KBM-7 (cell line): Measurements from ENCODE around the gene FBXL17.

ENCODE experiments used
- DNase-seq: peaks from one replicate; pipeline ENCODE4 v3.0.0-alpha.2; 2015
- in situ Hi-C: fragments of 300-500 bp; cut with MboI; formaldehyde crosslinking; loops from 2 replicates; pipeline ENCODE4 v1.14.3; 2020; ENCODE audit warnings: low sequenced_read_pairs, low pct_unique_long_range_greater_than_20kb, mixed read lengths

The FBXL17 gene

DNA sequence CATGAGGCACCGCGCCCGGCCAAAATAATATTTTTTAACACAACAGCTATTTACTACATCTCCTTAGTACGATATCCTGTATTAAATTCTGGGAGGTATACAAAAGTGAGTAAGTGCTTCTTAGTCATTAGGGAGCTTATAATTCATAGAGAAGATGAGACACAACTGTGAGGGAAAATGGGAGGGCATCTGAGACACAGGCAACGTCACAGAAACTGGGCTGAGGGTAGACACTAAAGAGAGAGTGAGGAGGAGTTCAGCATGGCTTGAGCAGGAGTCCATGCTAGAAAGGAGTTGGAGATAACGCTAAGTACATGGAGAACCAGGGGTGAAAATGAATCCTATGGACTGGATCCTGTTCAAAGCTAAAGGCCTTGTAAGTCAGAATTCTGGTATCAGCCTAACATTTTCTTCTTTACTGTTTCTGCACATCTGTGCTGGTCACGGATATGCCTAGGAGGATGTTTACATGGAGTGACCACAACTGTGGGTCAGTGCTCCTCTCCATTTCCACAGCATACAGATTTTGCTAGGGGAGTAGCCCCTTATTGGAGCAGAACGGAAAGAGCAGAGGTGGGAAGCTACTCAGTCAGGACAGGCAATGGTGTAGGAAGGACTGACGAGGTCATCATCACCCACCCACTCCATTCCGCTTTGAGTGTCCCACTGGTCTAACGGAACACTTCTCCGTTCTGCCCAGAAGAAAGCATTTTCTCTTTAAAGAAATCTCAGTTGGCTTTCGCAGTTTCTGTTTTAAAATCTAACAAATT lies 400.8 kb downstream of the FBXL17 start:
- in situ Hi-C loops = no loop called here
- DNase-seq = no peak

DNA sequence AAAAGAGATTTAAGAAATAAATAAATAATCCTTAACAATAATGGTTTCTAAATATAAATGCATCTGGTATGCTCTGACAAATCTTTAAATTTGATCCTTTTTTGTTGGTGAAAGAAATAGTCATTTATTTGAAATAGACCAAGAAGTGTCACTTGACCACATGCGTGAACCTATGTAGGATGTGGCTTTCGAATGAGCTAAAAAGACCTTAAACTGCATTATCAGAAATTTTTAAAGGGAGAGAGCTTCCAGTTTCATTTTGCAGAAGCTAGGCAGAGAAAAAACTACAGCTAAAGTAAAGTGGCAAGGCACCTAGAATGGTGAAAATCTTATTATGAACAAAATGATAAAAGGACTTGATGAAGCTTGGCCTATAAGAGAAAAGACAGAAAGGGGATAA lies 402.0 kb downstream of the FBXL17 start:
- no peak for DNase-seq
- in situ Hi-C loops = no loop called here

DNA sequence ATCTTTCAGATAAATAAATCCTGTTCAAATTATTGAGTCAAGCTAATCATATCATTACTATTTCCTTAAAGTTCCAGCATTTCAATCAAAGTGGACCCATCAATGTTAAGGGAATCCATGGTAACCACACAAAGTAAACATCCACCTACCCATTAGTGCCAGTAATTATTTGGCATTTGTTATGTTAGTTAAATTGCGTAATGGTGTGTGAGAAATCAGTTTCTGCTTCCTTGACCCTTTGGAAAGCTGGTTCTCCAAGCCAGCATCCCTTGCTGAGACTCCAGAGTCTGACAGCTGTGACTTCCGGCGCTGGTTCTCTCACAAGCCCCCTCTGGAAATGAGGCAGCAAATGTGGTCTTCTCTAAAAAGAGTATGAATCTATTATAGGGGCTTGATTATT lies 402.6 kb downstream of the FBXL17 start:
- DNase-seq = no peak
- in situ Hi-C loops = no loop called here

DNA sequence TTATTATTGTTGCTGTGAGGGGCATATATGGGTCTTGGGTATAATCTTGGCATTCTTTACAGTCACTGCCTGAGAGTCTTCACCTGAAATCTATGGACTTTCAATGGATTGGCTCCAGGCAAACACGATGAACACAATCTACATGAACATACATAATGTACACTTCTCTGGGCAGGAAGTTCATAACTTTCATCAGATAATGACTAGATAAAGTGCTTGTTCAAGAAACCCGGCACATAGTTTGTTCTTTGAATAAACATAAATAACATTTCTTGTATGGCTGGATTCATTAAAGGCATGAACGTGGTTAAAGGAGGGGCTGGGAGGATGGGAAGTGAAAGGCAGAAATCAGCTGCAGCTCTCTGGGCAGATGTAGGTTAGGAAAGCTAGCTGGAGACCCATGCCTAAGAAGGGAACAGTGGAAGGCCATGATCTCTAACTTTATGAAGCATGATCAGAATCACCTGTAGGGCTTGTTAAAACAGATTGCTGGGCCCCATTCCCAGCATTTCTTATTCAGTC lies 404.3 kb downstream of the FBXL17 start:
- in situ Hi-C loops = no loop called here
- DNase-seq = no peak

DNA sequence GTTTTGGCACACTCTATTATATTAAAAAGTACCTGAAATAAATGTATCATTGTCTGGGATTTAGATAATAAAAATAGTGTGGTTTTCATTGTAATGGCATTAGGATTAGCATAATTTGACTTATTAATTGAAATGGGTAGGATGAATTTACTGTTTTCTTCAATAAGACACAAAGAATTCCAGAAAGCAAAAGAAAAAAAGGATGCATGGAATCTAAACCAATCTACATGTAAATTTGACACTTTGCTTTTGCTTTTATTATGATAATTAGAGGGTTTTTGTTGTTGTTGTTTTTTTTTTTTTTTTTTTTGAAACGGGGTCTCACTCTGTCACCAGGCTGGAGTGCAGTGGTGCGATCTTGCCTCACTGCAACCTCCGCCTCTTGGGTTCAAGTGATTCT lies 406.3 kb downstream of the FBXL17 start:
- in situ Hi-C loops = no loop called here
- DNase-seq = no peak

DNA sequence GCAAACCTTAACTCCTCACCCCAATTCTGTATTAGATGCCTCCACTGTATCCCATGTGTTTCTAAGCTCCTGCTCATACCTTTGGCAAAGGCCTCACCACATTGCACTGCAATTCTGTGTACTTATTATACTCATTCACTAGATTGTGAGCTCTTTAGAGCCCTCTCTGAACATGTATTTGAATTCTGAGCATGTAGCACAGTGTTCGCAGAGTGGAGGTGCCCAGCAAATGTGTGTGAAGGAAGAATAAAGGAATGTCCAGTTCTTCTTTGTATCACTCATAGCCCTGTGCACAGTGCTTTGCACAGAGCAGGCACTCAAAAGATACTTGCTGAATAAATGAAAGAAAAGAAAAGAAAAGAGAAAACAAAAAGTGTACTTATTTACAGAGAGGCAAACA lies 410.1 kb downstream of the FBXL17 start:
- in situ Hi-C loops = no loop called here
- DNase-seq = no peak

DNA sequence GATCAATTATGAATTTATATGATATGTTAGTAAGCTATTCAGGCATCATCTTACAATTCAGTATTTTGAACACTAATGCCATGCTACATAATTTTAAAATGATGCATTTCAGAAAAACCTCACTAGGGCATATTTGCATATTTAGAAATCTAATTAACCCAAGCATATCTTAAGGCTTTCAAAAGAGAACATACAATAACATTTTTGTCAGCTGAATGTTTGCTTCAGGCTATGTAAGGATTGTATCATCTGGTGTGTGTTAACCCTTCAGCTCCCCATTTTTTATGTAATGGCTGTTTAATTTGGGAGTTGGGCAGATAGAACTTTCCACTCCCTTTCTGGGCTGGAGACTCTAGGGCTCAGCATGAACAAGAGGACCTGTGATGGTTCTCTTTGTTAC lies 412.1 kb downstream of the FBXL17 start:
- no peak for DNase-seq
- in situ Hi-C loops = no loop called here

DNA sequence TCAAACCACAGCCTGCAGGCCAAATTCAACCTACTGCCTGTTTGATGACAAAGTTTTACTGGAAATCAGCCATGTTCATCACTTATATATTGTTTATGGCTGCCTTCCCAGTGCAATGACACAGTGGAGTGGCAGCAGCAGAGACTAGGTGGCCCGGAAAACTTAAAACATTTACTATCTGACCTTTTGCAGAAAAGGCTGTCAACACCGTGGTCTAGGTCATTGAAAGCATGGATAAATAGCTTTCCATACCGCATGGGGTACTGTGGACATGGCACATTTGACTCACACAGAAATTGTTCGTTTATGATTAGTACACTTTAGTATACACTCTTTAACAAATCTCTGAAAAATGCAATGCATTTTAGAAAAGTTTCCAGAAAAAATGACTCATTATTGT lies 412.9 kb downstream of the FBXL17 start:
- in situ Hi-C loops = no loop called here
- no peak for DNase-seq

DNA sequence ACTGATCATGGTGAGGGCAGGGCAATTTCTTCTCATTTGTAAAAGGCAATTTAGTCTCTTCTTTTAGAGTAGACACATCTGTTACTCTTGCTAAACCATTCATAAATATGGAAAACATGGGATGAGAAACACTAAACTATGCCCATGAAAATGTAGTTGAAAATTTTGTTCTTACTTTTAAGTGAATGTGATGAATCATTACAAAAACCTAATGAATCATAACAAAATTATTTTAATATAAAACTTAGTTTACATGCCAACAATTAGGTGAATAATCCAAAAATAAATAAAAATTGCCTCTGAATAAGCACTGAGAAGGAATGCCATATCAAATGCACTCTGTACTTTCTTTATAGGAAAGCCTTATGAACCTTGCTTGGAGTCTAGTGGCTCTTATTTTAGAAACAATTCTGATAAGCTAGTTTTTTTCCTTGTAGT lies 413.5 kb downstream of the FBXL17 start:
- in situ Hi-C loops = no loop called here
- DNase-seq = no peak

DNA sequence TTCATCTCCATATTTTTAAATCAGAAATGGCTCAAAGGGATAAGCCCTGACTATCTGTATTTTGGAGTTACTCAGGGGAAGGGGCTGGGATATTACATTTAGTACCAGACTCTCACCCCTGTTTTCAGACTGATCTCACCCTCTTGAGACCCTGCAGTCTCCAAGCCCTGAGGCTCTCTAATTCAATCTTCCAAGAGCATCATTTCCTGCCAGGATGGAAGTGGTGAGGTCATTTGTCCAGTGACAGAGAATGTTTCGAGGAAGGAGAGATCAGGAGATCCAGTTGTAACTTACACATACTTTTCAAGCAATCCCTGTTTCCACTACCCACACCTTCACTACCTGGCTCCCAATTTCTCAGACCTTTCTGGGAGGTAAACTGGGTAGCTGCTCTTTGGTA lies 415.7 kb downstream of the FBXL17 start:
- no peak for DNase-seq
- in situ Hi-C loops = no loop called here

DNA sequence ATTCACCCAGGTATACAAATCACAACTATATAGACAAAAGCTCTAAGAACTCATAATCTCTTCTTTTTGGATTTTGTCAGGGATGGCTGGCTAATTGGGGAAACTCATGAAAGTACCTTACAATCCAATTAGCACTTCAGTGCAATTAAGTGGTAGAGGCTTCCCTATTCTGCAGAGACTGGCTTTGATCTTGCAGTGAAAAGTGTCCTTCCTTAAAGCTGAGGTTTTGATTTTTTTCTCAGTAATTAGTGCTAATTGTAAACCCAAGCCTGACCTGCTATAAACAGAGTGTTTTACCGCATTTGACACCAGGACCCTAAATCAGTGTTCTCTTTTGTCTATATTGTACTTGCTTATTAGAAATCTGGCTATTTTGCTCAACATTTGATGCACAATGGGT lies 417.2 kb downstream of the FBXL17 start:
- no peak for DNase-seq
- in situ Hi-C loops = no loop called here

DNA sequence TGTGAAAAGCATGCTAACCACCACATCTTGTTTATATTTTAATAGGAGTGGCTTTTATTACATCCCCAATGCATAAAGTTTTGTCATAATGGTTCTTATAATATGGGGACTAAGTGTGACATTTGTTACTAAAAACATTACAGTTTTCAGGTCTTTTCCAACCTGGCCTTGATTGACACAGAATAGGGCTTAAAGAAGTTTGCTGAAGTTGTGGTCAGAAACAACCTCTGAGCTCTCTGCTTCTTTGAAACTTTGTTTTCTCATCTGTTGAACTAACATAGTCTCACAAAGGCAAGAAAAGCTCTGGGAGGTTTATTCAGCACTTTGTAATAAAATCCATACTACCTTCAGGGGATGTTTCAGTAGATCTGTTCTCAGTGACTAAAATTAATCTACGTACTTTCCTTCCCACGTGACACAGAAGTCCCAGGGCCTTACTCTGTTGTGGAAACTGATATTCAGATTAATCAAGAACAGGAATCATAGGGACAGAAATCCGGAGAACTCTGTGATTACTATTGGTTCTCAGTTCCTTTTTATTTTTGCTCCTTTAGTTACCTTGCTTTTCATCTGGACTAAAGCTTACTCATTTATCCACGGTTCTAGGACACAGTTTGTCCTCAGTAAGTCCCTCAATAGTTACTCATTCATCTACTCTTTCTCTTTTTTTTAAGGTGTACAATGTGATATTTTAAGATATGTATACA lies 422.2 kb downstream of the FBXL17 start:
- in situ Hi-C loops = no loop called here

DNA sequence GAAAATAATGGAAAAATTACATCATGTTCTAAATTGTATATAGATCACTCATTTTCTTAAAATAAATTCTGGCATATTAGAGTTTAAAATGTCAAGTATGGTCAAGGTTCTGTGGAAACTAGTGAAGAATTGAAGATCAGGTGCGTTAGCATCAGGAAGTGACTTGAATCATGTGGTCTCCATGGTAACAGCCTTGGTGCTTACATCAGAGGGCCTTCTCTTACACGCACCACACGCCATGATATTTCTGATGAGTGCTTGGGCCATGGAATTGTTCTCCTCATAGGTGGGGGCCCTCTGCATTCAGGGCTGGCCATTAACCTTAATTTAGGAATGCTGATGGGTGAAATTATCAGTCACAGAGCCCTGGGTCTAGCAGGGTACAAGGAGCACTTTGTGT lies 423.0 kb downstream of the FBXL17 start:
- no peak for DNase-seq
- in situ Hi-C loops = no loop called here

More for the DNA sequence above, 422.2 kb downstream of the FBXL17 start:
- DNase-seq = no peak

DNA sequence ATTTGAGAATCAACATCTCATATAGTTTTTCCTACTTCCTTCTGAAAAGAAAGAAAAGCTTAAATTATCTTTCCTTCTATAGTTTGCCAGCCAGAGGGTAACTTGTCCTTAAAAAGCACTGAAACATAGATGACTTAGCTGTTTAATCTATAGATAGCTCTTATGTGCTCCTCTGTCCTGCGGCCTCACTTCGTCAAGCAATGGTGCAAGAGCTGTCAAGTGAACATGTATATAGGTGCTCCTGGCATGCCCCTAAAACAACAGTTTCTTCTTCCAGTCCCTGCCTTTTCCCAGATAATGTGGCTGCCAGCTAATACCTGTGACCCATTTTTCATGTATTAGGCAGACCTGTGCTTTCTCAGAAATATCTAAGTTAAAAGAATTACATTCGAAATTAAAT lies 423.5 kb downstream of the FBXL17 start:
- in situ Hi-C loops = no loop called here
- DNase-seq = no peak

DNA sequence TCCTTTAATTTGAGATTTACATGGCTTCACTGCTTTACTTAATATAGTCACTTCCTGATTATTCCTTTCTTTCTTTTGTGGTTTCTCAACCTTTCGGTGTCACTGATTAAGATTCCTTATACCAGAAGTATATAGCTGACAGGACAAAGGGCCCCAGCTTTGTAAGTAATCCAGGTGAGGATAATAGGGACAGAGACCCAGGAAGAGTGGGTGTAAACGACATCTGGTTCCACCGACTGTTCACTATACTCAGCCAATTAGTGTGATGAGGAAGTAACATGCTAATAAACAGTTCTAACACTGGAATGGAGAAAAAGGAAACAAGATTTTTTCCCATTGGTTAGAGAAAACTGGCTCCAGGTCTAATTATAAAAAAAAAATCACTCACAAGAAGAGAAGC lies 424.8 kb downstream of the FBXL17 start:
- in situ Hi-C loops = no loop called here
- peak; percentile 6 for DNase-seq

DNA sequence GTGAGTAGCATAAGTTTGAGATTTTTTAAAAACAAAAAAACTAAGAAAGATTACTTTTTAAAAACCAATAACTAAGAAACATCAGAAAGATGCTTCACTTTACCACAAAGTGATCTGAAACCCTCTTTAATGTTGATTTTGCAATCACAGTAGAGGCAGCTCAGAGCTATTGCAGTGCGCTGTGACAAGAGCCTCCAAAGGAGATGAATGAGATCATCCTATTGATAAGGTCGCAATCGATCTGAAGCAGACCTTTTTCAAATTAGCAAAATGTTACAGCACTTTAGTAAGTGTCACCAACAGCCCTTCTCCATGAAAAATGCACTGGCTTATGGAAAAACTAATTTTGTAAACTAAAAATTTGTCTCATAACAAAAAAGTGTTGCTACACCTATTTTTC lies 426.6 kb downstream of the FBXL17 start:
- no peak for DNase-seq
- in situ Hi-C loops = no loop called here

DNA sequence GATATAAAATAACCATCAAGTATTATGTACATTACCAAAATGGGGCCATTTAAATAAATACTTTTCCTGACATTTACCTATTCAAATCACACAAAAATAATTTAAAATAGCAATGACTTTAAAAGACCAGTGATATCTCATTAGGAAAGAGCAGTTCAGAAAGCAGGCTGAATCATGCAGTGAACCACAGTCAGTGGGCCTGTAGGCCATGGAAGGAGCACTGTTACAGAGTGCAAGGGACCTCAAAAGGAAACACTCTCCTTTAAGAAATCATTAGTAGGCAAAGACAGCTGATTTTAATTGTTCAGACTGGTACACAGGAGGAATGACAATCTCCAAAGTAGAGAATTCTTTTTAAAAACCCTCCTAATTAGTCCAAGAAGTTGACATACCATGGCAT lies 427.6 kb downstream of the FBXL17 start:
- DNase-seq = no peak

DNA sequence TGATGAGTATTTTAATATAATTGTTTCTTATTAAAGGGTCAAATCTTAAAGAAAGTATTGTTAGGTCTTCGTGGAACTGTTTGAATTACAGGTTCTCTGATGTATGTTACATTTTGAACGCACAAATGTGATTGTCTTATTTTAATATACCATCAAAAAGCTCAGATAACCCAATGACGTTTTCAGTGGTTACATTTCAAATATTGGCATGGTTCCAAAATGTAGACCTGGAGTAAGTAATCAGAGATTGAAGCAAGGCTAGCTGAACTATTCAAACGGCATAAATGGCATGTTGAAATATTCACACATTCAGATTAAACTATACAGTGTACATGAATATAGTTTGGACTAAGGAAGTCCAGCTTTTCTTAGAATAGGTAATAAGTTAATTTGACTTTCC lies 429.4 kb downstream of the FBXL17 start:
- in situ Hi-C loops = no loop called here
- no peak for DNase-seq

More for the DNA sequence above, 427.6 kb downstream of the FBXL17 start:
- in situ Hi-C loops = no loop called here

DNA sequence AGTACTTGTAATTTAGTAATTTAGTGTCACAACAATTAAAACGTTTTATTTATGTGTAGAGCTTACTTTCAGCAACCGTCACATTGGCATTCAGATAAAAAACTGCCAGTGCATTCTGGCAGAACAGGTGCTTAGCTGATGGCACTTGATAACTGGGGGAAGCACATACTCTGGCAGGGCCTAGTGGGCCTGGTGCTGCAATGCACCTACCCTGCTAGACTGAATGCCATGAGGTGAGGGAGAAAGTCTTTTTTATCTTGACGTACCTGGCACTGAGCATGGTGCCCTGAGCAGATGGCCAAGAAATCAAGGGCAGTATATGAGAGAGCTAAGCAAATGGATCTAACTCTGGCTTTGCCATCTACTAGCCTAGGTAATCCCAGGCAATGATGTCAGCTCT lies 430.6 kb downstream of the FBXL17 start:
- in situ Hi-C loops = no loop called here

DNA sequence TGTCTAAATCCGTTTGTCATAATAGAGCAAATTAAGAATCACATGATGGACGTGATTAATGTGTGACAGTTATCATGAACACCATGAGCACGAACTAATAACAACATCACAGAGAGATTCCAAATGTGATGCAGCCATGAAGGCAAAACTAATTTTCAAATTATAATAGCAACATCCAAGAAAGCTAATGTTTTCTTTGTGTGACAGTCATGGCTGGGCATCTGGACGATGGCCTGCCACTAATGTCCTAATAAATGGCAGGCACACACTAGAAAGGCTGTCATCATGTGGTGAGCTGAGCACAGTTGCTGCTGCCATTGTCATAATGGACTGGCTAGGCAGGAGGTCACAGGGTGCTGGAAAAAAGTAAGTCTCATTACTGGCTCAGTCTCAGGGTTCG lies 431.1 kb downstream of the FBXL17 start:
- in situ Hi-C loops = no loop called here
- no peak for DNase-seq

More for the DNA sequence above, 430.6 kb downstream of the FBXL17 start:
- no peak for DNase-seq
